Sigmoid colon (tissue), 7 donors: ENCODE data around the gene RPS6KA2. TPM values are rescaled to one million over a fixed set of nuclear protein-coding genes. Genes with fewer than 3 reads are reported as not detected.

Experiments used
- DNase-seq: peaks from one replicate; pipeline ENCODE4 v3.0.0-alpha.2; 2019
- H3K27ac ChIP-seq, 4 donors: fragments of 200-600 bp; sonication (generic); one replicate each; pipeline ENCODE4 v1.5.1; 2016 to 2019; ENCODE audit warnings: mild to moderate bottlenecking in 1 of 4
- H3K27me3 ChIP-seq, 3 donors: fragments of 200-600 bp; sonication (generic); one replicate each; pipeline ENCODE4 v1.5.1; 2019; ENCODE audit warnings: mild to moderate bottlenecking in 1 of 3
- H3K36me3 ChIP-seq, 4 donors: fragments of 200-600 bp; sonication (generic); one replicate each; pipeline ENCODE4 v1.5.1; 2016 to 2019
- H3K4me1 ChIP-seq, 4 donors: fragments of 200-600 bp; sonication (generic); one replicate each; pipeline ENCODE4 v1.5.1; 2017 to 2019
- H3K4me3 ChIP-seq, 4 donors: fragments of 200-600 bp; sonication (generic); one replicate each; pipeline ENCODE4 v1.5.1; 2017 to 2019; ENCODE audit warnings: mild to moderate bottlenecking in 2 of 4, moderate library complexity in 1 of 4
- H3K9me3 ChIP-seq, 4 donors: fragments of 200-600 bp in 3 of 4; sonication (generic) in 3 of 4; one replicate each; pipeline versions ENCODE4 v1.5.1 to v1.6.1; 2013 to 2019
- EP300 ChIP-seq, 4 donors: sonication (generic); formaldehyde crosslinking; IDR thresholded peaks; one replicate each; pipeline ENCODE4 v1.6.1; 2017; ENCODE audit warnings: antibody characterized with exemption in 4 of 4
- POLR2A ChIP-seq, 2 donors: fragments of 450-650 bp; IDR thresholded peaks; one replicate each; pipeline ENCODE4 v1.6.1; 2016; ENCODE audit warnings: antibody characterized with exemption in 2 of 2, mild to moderate bottlenecking in 2 of 2, moderate library complexity in 2 of 2
- POLR2AphosphoS5 ChIP-seq, 4 donors: sonication (generic); formaldehyde crosslinking; IDR thresholded peaks; one replicate each; pipeline ENCODE4 v1.6.1; 2017; ENCODE audit warnings: antibody characterized with exemption in 4 of 4
- WGBS, 2 donors: extraction: QIAGEN DNeasy Blood & Tissue Kit; methylation state at CpG; one replicate each; pipeline ENCODE4 v1.1.7; 2013; 5-methylcytosine and 5-hydroxymethylcytosine counted together
- intact Hi-C: fragments of 100-400 bp; cut with DNase I; formaldehyde crosslinking; loops from one replicate; pipeline ENCODE4 v1.15.1; 2023
- polyA plus RNA-seq, 3 donors: library from polyadenylated mRNA; stranded (reverse); fragments of 200-250 nt; gene quantifications; one replicate each; pipeline ENCODE4 v1.2.3, GENCODE V29; 2013
- total RNA-seq, 4 donors: library from RNA; depleted of rRNA; stranded (reverse); fragments of >200 nt; gene quantifications; one replicate each; pipeline ENCODE4 v1.1.0, GENCODE V29; 2016
- TF ChIP-seq, protein P1 (sequence below), 4 experiments: fragments of 450-650 bp in 3 of 4; fragments of 200-600 bp in 1 of 4; IDR thresholded peaks; one replicate each; pipeline ENCODE4 v1.5.1; 2016 to 2019; ENCODE audit warnings: antibody characterized with exemption in 4 of 4, mild to moderate bottlenecking in 3 of 4, moderate library complexity in 2 of 4
- donor health status: healthy with polysubstance abuse.
- donor health status: Bipolar disorder and iron deficiency.
- donor health status: healthy.

RPS6KA2 gene
- total and polyA plus RNA-seq, 7 donors = 6.5 to 44.7 (median 27.8) TPM

GRCh38 chr6:166466178-166467122, 160.6 kb downstream of the RPS6KA2 start:
- 70 to 88% methylated on average over 9 of the region's 9 CpGs for WGBS, 2 donors
- H3K36me3 ChIP-seq = peaks cover 0 to 22% (median 3%) of the 10 kb centered on the region in 4 donors
- intact Hi-C loops = loop anchor here (5.0 to 10.0 kb wide), 2 partner anchors 91 to 228 kb away; no protein-coding TSS in a partner anchor

DNA sequence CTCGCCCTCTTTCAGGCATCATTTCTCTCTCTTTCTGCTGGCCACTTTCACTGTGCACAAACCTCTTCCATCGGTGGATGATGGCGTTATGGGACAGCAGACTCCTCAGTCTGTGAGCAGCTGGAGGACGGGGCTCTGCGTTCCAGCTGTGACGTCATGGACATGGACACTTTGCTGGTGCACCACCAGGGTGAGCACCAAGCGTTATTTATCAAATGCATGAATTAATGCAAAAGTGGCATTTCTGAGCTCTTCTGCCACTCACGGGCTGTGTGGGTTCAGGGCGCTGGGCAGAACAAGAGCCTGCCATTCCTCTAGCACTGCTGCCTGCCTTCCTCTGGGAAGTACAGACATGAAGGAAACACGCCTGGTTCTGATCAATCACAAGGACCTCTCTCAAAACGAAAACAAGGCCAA, 161.4 kb downstream of the RPS6KA2 start:
- intact Hi-C loops = loop anchor here (2.0 to 10.0 kb wide), 3 partner anchors 92 to 229 kb away; no protein-coding TSS in a partner anchor
- no peaks in the 10 kb centered on the region for H3K27me3 ChIP-seq
- H3K4me1 ChIP-seq = peaks cover 0 to 25% (median 17%) of the 10 kb centered on the region in 4 donors
- 78 to 83% methylated on average over 11 of the region's 11 CpGs for WGBS, 2 donors
- H3K36me3 ChIP-seq = peaks cover 0 to 22% (median 3%) of the 10 kb centered on the region in 4 donors
- TF ChIP-seq EP300 (IDR thresholded peaks at IDR 0.05) (no peak), POLR2AphosphoS5 (IDR thresholded peaks at IDR 0.05) (no peak), POLR2A (IDR thresholded peaks at IDR 0.05) (no peak)
- TF ChIP-seq, protein P1, sequence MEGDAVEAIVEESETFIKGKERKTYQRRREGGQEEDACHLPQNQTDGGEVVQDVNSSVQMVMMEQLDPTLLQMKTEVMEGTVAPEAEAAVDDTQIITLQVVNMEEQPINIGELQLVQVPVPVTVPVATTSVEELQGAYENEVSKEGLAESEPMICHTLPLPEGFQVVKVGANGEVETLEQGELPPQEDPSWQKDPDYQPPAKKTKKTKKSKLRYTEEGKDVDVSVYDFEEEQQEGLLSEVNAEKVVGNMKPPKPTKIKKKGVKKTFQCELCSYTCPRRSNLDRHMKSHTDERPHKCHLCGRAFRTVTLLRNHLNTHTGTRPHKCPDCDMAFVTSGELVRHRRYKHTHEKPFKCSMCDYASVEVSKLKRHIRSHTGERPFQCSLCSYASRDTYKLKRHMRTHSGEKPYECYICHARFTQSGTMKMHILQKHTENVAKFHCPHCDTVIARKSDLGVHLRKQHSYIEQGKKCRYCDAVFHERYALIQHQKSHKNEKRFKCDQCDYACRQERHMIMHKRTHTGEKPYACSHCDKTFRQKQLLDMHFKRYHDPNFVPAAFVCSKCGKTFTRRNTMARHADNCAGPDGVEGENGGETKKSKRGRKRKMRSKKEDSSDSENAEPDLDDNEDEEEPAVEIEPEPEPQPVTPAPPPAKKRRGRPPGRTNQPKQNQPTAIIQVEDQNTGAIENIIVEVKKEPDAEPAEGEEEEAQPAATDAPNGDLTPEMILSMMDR (IDR thresholded peaks at IDR 0.05) = peak; percentile 33 to 59 (median 49)
- H3K9me3 ChIP-seq = no peaks in the 10 kb centered on the region
- H3K27ac ChIP-seq = peak overlapping the region; percentile 57 to 87 (median 76)
- peak; percentile 88 for DNase-seq
- peak overlapping the region in 3 of 4 donors; percentile 21 to 31 (median 28) for H3K4me3 ChIP-seq

More at GRCh38 chr6:166466178-166467122, 160.6 kb downstream of the RPS6KA2 start:
- no peak for TF ChIP-seq EP300 (IDR thresholded peaks at IDR 0.05)
- peak in 2 of 4 donors; percentile 5 to 31 for TF ChIP-seq POLR2AphosphoS5 (IDR thresholded peaks at IDR 0.05)
- DNase-seq = no peak
- Histone ChIP-seq H3K27ac (peak overlapping the region; percentile 57 to 87 (median 76)), H3K4me3 (peak overlapping the region in 3 of 4 donors; percentile 21 to 31 (median 28)), H3K4me1 (peaks cover 0 to 25% (median 17%) of the 10 kb centered on the region in 4 donors), H3K27me3 (no peaks in the 10 kb centered on the region), H3K9me3 (no peaks in the 10 kb centered on the region)

GRCh38 chr6:166465003-166465399, 162.1 kb downstream of the RPS6KA2 start:
- H3K36me3 ChIP-seq = peaks cover 0 to 21% (median 3%) of the 10 kb centered on the region in 4 donors
- no peak for DNase-seq
- TF ChIP-seq EP300 (IDR thresholded peaks at IDR 0.05) = no peak
- TF ChIP-seq, protein P1 (IDR thresholded peaks at IDR 0.05) = no peak
- H3K27me3 ChIP-seq = no peaks in the 10 kb centered on the region
- WGBS, 2 donors = 70 to 89% methylated on average over 5 of the region's 5 CpGs
- H3K4me3 ChIP-seq = no peak overlapping the region
- H3K27ac ChIP-seq = peak overlapping the region in 1 of 4 donors; percentile 87
- intact Hi-C loops = loop anchor here (2.0 to 10.0 kb wide), 3 partner anchors 92 to 230 kb away; no protein-coding TSS in a partner anchor
- H3K4me1 ChIP-seq = peaks cover 0 to 25% (median 17%) of the 10 kb centered on the region in 4 donors
- H3K9me3 ChIP-seq = no peaks in the 10 kb centered on the region

DNA sequence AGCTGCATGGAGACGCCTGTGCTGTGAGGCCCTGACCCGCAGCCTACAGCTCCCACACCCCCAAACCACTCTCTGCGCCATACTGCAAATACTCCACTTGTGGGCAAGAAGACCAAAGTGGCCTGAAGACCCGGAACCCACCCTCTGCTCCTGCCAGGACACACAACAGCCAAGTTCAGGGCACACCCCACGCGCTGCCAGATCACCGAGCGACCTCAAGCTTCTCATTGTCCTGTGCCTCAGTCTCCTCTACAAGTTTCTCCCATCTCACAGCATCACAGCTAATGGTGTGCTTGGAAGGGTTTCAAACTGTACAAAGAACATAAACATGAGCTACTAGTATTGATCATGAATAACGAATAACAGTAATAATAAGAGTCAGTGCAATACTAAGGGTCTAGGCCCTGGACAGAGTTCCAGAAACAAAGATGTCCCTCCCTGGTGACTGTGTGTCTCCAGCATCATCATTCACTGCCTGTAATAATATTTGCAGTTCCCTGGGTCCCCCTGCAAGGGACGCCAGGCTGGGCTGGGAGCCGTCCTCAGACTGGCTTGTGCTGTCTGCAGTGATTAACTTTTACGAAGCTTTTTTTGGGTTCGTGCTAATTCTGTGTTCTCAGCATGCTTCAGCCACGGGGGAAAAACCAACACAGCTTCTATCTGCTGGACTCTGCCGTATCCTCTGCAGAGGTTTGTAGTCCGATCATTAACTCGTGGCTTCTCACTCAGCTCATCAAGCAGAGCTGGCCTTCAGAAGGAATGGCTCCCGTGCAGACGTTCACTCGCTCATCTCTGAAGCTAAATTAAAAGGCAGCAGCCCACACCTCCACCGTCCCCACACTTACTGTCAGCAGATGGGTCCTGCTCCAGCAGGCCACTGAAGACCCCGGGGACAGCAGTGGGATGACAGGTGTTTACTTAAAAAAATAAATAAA, 162.7 kb downstream of the RPS6KA2 start:
- 92% methylated on average over 22 of the region's 22 CpGs for WGBS, 2 donors
- Histone ChIP-seq H3K36me3 (peaks cover 0 to 15% (median 3%) of the 10 kb centered on the region in 4 donors), H3K9me3 (no peaks in the 10 kb centered on the region), H3K4me3 (no peak overlapping the region), H3K27ac (no peak overlapping the region), H3K4me1 (peaks cover 0 to 25% (median 17%) of the 10 kb centered on the region in 4 donors), H3K27me3 (no peaks in the 10 kb centered on the region)
- no peak for DNase-seq
- intact Hi-C loops = loop anchor here (2.0 to 10.0 kb wide), 3 partner anchors 93 to 230 kb away; no protein-coding TSS in a partner anchor
- no peak for TF ChIP-seq POLR2A (IDR thresholded peaks at IDR 0.05)
- TF ChIP-seq, protein P1 (IDR thresholded peaks at IDR 0.05) = no peak
- TF ChIP-seq EP300 (IDR thresholded peaks at IDR 0.05) = no peak
- no peak for TF ChIP-seq POLR2AphosphoS5 (IDR thresholded peaks at IDR 0.05)
